Astrocyte (in vitro differentiated cells and primary cell): ENCODE results near the gene BPI. TPM values are rescaled to one million over a fixed set of nuclear protein-coding genes. Genes with fewer than 3 reads are reported as not detected.

Experiments used
- DNase-seq: peaks from one replicate; pipeline ENCODE4 v3.0.0-alpha.2; 2010; ENCODE audit warnings: low read depth
- FAIRE-seq: peaks from 2 replicates; lab custom pipeline; 2011; peaks lifted over from hg19 to GRCh38; lab: Jason Lieb, UNC
- H2AFZ ChIP-seq: 2 replicates; pipeline ENCODE4 v1.6.0; 2012; ENCODE audit warnings: low read depth, low read length, inconsistent platforms
- H3K27ac ChIP-seq: 2 replicates; pipeline ENCODE4 v1.5.1; 2011; ENCODE audit warnings: low read depth, low read length, inconsistent platforms
- H3K27me3 ChIP-seq: 2 replicates; pipeline ENCODE4 v1.6.0; 2011; ENCODE audit warnings: low read length, inconsistent platforms; ENCODE audit not compliant: insufficient read depth
- H3K36me3 ChIP-seq: 2 replicates; pipeline ENCODE4 v1.5.1; 2011; ENCODE audit warnings: low read length, inconsistent platforms; ENCODE audit not compliant: insufficient read depth
- H3K4me1 ChIP-seq: 2 replicates; pipeline ENCODE4 v1.5.1; 2011; ENCODE audit warnings: low read length, inconsistent platforms; ENCODE audit not compliant: insufficient read depth
- H3K4me2 ChIP-seq: 2 replicates; pipeline ENCODE4 v1.6.0; 2012; ENCODE audit warnings: low read length, inconsistent platforms
- H3K4me3 ChIP-seq: 2 replicates; pipeline ENCODE4 v1.5.1; 2011; ENCODE audit warnings: low read depth, mild to moderate bottlenecking, low read length, inconsistent platforms; ENCODE audit not compliant: insufficient read depth
- H3K79me2 ChIP-seq: 2 replicates; pipeline ENCODE4 v1.6.0; 2012; ENCODE audit warnings: mild to moderate bottlenecking, low read length, inconsistent platforms; ENCODE audit not compliant: insufficient read depth
- H3K9ac ChIP-seq: 2 replicates; pipeline ENCODE4 v1.6.0; 2012; ENCODE audit warnings: mild to moderate bottlenecking, low read length, inconsistent platforms
- H3K9me3 ChIP-seq: 2 replicates; pipeline ENCODE4 v1.5.1; 2012; ENCODE audit warnings: low read depth, mild to moderate bottlenecking, low read length, inconsistent platforms; ENCODE audit not compliant: insufficient read depth
- H4K20me1 ChIP-seq: 2 replicates; pipeline ENCODE4 v1.6.0; 2012; ENCODE audit warnings: low read length, inconsistent platforms; ENCODE audit not compliant: insufficient read depth
- H3K27ac Mint-ChIP-seq: one replicate; pipeline ENCODE4 v1.8.0; 2021; ENCODE audit warnings: mild to moderate bottlenecking, mixed read lengths; ENCODE audit not compliant: unreplicated experiment
- H3K27me3 Mint-ChIP-seq: one replicate; pipeline ENCODE4 v1.8.0; 2021; ENCODE audit warnings: low read depth, mixed read lengths; ENCODE audit not compliant: unreplicated experiment
- H3K36me3 Mint-ChIP-seq: one replicate; pipeline ENCODE4 v1.8.0; 2021; ENCODE audit warnings: low read depth, mixed read lengths; ENCODE audit not compliant: unreplicated experiment
- H3K4me1 Mint-ChIP-seq: one replicate; pipeline ENCODE4 v1.8.0; 2021; ENCODE audit warnings: low read depth, mixed read lengths; ENCODE audit not compliant: unreplicated experiment
- H3K4me3 Mint-ChIP-seq: one replicate; pipeline ENCODE4 v1.8.0; 2021; ENCODE audit warnings: mild to moderate bottlenecking, moderate library complexity, mixed read lengths; ENCODE audit not compliant: unreplicated experiment
- H3K9me3 Mint-ChIP-seq: one replicate; pipeline ENCODE4 v1.8.0; 2021; ENCODE audit warnings: mild to moderate bottlenecking, mixed read lengths; ENCODE audit not compliant: unreplicated experiment
- CTCF ChIP-seq: IDR thresholded peaks from 2 replicates; pipeline ENCODE4 v1.5.1; 2011; ENCODE audit warnings: low read depth, mild to moderate bottlenecking, inconsistent platforms, low read length, moderate library complexity; ENCODE audit not compliant: insufficient read depth
- EZH2 ChIP-seq: IDR thresholded peaks from 2 replicates; pipeline ENCODE4 v1.6.1; 2012; ENCODE audit warnings: mild to moderate bottlenecking, low read length, inconsistent platforms; ENCODE audit not compliant: insufficient read depth
- total RNA-seq: library from RNA; stranded (reverse); gene quantifications from 2 replicates; pipeline ENCODE4 v1.2.1, GENCODE V29; 2021

Gene BPI
- total RNA-seq, 1 donor from 2014 or later = not detected

DNA sequence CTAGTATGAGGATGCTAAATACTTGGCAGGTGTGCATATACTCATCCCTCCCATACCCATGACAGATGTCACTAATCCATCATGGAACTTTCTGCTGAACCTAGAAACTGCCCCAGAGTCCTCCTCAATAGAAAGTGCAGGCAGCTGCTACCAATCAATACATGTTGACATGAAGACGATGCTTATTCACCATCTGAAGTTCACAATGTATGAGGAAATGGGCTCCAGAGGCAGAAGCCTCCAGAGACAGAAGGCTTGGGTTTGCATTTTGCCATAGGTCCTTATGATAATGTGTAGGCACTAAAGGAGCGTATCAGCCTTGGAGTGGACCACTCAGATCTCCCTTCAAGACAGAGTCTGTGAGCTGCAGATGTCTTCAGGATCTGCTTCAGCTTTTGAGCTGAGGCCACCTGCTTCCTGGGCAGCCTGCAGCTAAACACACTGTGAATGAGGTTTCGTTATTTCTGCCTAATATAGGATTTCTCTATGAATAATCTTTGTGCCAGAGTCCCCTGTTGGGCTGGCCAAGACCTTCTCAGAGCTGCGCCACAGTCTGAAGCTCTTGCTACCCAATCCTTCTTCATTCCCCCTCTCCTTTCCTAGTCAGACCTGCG lies 35.9 kb upstream of the BPI start:
- FAIRE-seq (no peak), DNase-seq (no peak)
- Histone ChIP-seq H3K4me3 (no peak overlapping the region), H4K20me1 (no peaks in the 10 kb centered on the region), H3K36me3 (no peaks in the 10 kb centered on the region), H3K27ac (no peak overlapping the region), H3K79me2 (no peaks in the 10 kb centered on the region), H2AFZ (no peak overlapping the region), H3K9ac (no peak overlapping the region), H3K4me1 (peaks cover 24% of the 10 kb centered on the region), H3K9me3 (no peaks in the 10 kb centered on the region), H3K4me2 (no peak overlapping the region), H3K27me3 (no peaks in the 10 kb centered on the region)
- no peak for TF ChIP-seq CTCF
- Mint-ChIP-seq H3K27ac (no peak overlapping the region), H3K36me3 (peaks cover 4% of the 10 kb centered on the region), H3K27me3 (peaks cover 11% of the 10 kb centered on the region), H3K9me3 (peaks cover 1% of the 10 kb centered on the region), H3K4me3 (no peak overlapping the region), H3K4me1 (peaks cover 18% of the 10 kb centered on the region)

DNA sequence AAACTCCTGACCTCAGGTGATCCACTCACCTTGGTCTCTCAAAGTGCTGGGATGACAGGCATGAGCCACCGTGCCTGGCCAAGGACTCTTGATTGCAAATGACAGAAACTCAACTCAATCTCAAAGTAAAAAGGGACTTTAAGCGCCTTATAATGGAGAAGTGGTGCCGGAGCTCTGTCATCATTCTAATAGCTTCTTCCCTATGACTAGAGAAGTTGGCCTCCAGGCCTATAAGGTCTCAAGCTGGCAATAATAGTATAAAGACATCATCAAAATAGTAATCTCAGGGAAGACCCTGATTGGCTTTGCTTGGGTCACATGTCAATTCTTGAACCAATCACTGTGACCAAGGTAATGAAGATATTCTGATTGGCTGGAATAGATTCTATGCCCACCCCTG lies 34.9 kb upstream of the BPI start:
- H3K27ac ChIP-seq = no peak overlapping the region
- H3K4me1 ChIP-seq = peaks cover 29% of the 10 kb centered on the region
- Mint-ChIP-seq H3K4me3 (no peak overlapping the region), H3K4me1 (peaks cover 21% of the 10 kb centered on the region), H3K9me3 (peaks cover 1% of the 10 kb centered on the region), H3K36me3 (peaks cover 4% of the 10 kb centered on the region), H3K27me3 (peaks cover 9% of the 10 kb centered on the region), H3K27ac (no peak overlapping the region)
- H3K4me3 ChIP-seq = no peak overlapping the region
- no peak overlapping the region for H3K9ac ChIP-seq
- no peak overlapping the region for H2AFZ ChIP-seq
- TF ChIP-seq CTCF (no peak), EZH2 (no peak)
- H3K9me3 ChIP-seq = no peaks in the 10 kb centered on the region
- H3K36me3 ChIP-seq = no peaks in the 10 kb centered on the region
- DNase-seq (no peak), FAIRE-seq (no peak)
- no peak overlapping the region for H3K4me2 ChIP-seq
- H3K27me3 ChIP-seq = no peaks in the 10 kb centered on the region
- H3K79me2 ChIP-seq = no peaks in the 10 kb centered on the region
- no peaks in the 10 kb centered on the region for H4K20me1 ChIP-seq

DNA sequence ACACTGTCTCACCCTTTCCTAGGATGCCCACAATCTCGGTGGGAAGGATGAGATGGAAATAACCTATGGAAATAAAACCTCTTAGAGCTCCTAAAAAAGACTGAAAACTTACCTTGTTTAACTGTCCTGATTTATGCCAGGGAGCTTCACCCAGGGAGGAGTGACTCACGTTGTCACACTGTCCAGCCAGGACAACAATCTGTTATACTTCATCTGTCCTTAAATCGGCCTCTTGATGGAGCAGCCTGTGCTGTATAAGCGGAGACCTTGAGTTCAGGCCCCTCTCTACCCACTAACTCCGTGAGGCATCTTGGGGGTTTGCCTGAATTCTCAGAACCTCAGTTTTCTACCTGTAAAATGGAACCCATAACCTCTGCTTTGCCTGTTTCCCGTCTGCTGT lies 34.2 kb upstream of the BPI start:
- Mint-ChIP-seq H3K27me3 (peaks cover 7% of the 10 kb centered on the region), H3K36me3 (peaks cover 4% of the 10 kb centered on the region), H3K4me3 (no peak overlapping the region), H3K27ac (no peak overlapping the region), H3K4me1 (peaks cover 21% of the 10 kb centered on the region), H3K9me3 (peaks cover 6% of the 10 kb centered on the region)
- FAIRE-seq (no peak), DNase-seq (no peak)
- Histone ChIP-seq H3K27me3 (no peaks in the 10 kb centered on the region), H2AFZ (no peak overlapping the region), H3K79me2 (no peaks in the 10 kb centered on the region), H3K36me3 (no peaks in the 10 kb centered on the region), H3K4me2 (no peak overlapping the region), H3K9me3 (no peaks in the 10 kb centered on the region), H4K20me1 (no peaks in the 10 kb centered on the region), H3K4me1 (peaks cover 34% of the 10 kb centered on the region), H3K4me3 (no peak overlapping the region), H3K9ac (no peak overlapping the region), H3K27ac (no peak overlapping the region)
- TF ChIP-seq CTCF (no peak), EZH2 (no peak)
